IMR-90 (cell line): Measurements from ENCODE around the gene GLDC.

Experiments used
- BHLHE40 ChIP-seq: fragments of 150-350 bp; IDR thresholded peaks from 2 replicates; pipeline ENCODE4 v1.6.1; 2016; ENCODE audit warnings: mild to moderate bottlenecking, low read depth, low read length
- CEBPB ChIP-seq: IDR thresholded peaks from 2 replicates; pipeline ENCODE4 v1.6.1; 2012; ENCODE audit warnings: low read depth, low read length, improper control_type of control experiment
- CHD1 ChIP-seq: IDR thresholded peaks from 2 replicates; pipeline ENCODE4 v1.6.1; 2012; ENCODE audit warnings: low read depth, low read length, improper control_type of control experiment
- FOS ChIP-seq: fragments of 150-350 bp; IDR thresholded peaks from 2 replicates; pipeline ENCODE4 v1.6.1; 2016; ENCODE audit warnings: low read depth, low read length
- MAFK ChIP-seq: IDR thresholded peaks from 2 replicates; pipeline ENCODE4 v1.6.1; 2012; ENCODE audit warnings: low read depth, low read length, improper control_type of control experiment
- MAZ ChIP-seq: IDR thresholded peaks from 2 replicates; pipeline ENCODE4 v1.6.1; 2012; ENCODE audit warnings: low read depth, mild to moderate bottlenecking, low read length, improper control_type of control experiment, moderate library complexity, borderline replicate concordance
- MXI1 ChIP-seq: IDR thresholded peaks from 2 replicates; pipeline ENCODE4 v1.6.1; 2012; ENCODE audit warnings: low read depth, mild to moderate bottlenecking, low read length, moderate library complexity, borderline replicate concordance
- POLR2A ChIP-seq: IDR thresholded peaks from 2 replicates; pipeline ENCODE4 v1.6.1; 2012; ENCODE audit warnings: mild to moderate bottlenecking, low read depth, low read length
- RAD21 ChIP-seq: IDR thresholded peaks from 2 replicates; pipeline ENCODE4 v1.6.1; 2012; ENCODE audit warnings: low read length, improper control_type of control experiment
- RCOR1 ChIP-seq: IDR thresholded peaks from 2 replicates; pipeline ENCODE4 v1.6.1; 2012; ENCODE audit warnings: mild to moderate bottlenecking, low read length, improper control_type of control experiment; ENCODE audit not compliant: insufficient replicate concordance
- RFX5 ChIP-seq: IDR thresholded peaks from 2 replicates; pipeline ENCODE4 v1.8.0; 2012; ENCODE audit warnings: low read depth, mild to moderate bottlenecking, low read length, moderate library complexity
- SMC3 ChIP-seq: fragments of 150-350 bp; IDR thresholded peaks from 2 replicates; pipeline ENCODE4 v1.6.1; 2016; ENCODE audit warnings: low read depth, mild to moderate bottlenecking, antibody characterized with exemption, low read length, moderate library complexity
- TF ChIP-seq, protein P1 (sequence below): conservative IDR thresholded peaks from 2 replicates; pipeline ENCODE4 v1.5.1; 2012; ENCODE audit warnings: mild to moderate bottlenecking, low read depth, low read length, improper control_type of control experiment
- TF ChIP-seq, protein P2 (sequence below): fragments of 150-350 bp; IDR thresholded peaks from 2 replicates; pipeline ENCODE4 v1.6.1; 2017; ENCODE audit warnings: mild to moderate bottlenecking, antibody characterized with exemption, low read length, low read depth

DNA sequence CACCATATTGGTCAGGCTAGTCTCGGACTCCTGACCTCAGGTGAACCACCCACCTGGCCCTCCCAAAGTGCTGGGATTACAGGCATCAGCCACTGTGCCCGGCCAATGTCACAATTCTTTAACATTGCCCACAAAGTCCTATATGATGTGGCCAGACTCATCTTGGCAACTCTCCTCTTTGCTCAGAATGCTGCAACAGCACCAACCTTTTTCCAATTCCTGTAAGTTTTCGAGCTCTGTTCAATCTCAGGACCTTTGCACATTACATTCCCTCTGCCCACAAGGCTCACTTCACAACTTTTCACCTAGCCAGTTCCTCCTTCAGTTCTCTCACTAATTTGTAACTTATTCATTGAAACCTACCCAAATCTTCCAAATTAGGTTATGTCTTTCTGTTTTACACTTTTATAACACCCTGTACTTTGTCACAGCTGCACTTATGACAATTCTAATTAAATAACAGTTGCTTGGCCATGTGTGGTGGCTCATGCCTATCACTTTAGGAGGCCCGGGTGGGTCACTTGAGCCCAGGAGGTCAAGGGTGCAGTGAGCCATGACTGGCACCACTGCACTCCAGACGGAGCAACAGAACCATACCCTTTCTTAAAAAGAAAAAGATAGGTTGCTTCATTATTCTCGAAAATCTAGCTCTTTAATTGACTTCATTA lies 30.9 kb upstream of the GLDC start:
- TF ChIP-seq RCOR1 (no peak), POLR2A (no peak), RAD21 (no peak), CHD1 (no peak), MXI1 (no peak), MAZ (no peak), MAFK (no peak), CEBPB (no peak), BHLHE40 (no peak), FOS (no peak), RFX5 (no peak), SMC3 (no peak)
- TF ChIP-seq, protein P1, sequence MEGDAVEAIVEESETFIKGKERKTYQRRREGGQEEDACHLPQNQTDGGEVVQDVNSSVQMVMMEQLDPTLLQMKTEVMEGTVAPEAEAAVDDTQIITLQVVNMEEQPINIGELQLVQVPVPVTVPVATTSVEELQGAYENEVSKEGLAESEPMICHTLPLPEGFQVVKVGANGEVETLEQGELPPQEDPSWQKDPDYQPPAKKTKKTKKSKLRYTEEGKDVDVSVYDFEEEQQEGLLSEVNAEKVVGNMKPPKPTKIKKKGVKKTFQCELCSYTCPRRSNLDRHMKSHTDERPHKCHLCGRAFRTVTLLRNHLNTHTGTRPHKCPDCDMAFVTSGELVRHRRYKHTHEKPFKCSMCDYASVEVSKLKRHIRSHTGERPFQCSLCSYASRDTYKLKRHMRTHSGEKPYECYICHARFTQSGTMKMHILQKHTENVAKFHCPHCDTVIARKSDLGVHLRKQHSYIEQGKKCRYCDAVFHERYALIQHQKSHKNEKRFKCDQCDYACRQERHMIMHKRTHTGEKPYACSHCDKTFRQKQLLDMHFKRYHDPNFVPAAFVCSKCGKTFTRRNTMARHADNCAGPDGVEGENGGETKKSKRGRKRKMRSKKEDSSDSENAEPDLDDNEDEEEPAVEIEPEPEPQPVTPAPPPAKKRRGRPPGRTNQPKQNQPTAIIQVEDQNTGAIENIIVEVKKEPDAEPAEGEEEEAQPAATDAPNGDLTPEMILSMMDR: no peak
- TF ChIP-seq, protein P2, sequence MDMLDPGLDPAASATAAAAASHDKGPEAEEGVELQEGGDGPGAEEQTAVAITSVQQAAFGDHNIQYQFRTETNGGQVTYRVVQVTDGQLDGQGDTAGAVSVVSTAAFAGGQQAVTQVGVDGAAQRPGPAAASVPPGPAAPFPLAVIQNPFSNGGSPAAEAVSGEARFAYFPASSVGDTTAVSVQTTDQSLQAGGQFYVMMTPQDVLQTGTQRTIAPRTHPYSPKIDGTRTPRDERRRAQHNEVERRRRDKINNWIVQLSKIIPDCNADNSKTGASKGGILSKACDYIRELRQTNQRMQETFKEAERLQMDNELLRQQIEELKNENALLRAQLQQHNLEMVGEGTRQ: no peak
